Kidney capillary endothelial cell (primary cell): ENCODE results near the gene TJP1.
"Not testable (repeated sequence)": the region's sequence is repeated elsewhere in the genome, so short reads cannot be mapped to it uniquely, and the experiment has no call there.

Experiments used
- DNase-seq: peaks from one replicate; pipeline ENCODE4 v3.0.0-alpha.2; 2018; ENCODE audit warnings: low spot score

The TJP1 gene

DNA sequence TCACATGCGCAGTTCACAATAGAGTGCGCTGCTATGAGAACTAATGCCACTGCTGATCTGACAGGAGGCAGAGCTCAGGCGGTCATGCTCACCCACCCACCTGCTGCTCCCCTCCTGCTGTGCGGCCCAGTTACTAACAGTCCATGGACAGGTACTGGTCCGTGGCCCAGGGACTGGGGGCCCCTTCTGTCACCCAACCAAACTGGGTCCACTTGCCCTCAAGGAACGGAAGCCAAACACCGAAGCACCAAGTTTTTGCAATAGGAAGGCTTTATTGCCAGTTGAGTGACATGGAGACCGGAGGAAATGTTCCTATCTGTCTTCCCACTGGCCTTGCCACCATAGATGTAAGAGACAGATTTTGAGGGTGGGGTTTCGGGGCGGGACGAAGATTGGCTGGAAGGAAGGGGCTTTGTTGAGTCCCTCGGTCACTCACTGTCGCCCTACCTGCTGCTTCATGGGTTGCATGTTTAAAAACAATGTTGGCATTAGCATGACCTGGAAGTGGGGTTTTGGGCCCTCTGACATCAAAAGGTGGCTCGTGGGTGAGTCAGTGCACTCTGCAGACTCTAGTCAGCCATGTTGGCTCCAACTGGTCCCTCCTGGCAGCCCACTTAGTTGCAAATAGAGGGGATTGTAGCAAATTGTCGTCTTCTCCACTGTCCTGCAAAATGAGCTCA lies 141.0 kb downstream of the TJP1 start:
- no peak for DNase-seq

DNA sequence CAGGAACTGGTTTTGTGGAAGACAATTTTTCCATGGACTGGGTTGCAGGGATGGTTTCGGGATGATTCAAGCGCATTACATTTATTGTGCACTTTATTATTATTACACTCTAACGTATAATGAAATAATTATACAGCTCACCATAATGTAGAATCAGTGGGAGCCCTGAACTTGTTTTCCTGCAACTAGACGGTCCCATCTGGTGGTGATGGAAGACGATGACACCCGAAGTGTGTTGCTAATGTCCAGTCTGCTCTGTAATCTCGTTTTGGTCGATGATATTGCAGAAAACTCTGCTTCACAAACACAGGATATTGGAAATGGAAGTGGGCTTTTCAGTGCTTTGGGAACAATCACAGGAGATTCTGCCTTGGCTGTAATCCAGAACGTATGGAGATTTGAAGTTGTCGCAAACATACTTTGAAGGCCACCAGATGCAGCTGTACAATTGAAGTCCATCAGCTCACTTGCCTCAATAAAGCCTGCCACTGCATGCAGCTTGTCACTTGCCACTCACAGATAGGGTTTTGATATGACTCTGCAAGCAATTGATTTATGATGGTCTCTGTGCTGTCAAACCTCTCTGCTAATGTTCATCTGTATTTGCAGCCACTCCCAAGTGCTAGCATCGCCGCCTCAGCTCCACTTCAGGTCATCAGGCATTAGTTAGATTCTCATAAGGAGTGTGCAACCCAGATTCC lies 141.7 kb downstream of the TJP1 start:
- no peak for DNase-seq

DNA sequence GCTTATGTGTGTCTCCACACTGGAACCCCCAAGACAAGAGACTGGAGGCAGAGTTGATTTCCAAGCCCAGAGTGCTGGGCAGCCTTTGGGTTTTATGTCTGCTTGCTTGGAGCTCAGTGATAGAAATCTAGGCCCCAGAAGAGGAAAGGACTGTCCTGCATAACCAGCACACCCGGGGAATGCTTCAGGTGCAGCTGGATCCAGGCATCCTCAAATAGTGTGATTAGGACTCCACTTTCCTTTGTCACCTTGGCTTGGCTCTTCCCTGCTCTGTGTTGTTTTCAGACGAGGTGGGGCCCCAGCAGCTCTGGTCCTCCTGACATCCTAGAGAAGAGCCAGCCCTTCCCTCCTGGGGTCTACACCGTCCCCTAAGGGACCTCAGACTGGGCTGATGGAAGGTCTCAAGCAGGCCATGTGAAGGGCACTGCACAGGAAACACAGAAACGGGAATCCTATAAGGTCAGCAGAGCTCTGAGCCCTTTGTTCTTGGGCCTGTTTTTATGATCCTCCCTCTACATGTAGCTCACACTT lies 143.7 kb downstream of the TJP1 start:
- DNase-seq: no peak

DNA sequence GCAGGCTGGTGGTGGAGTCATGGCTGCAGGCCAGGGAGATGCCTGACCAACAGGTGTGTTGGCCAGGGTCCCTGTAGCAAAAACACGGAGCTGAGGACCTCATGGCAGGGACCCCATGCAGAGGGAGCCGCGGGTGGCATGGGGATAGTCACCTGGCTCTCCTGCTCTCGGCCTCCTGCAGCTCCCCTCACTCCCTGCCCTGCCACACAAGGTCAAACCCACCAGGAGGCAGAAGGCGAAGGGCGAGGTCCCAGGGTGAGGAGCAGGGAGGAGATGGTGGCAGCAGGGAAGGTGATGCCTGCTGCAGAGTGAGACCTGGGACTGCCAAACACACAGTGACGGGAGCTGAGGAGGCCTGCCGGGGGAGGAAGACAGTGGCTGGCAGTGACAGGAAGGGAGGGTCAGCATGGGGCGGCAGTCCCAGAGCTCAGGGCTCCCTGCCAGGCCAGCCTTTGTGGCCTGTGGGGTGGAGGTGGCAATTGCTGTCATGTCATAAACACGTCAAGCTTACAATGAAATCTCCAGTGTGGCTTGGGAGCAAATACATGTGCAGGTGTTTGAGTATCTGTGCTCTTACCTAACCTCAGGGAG lies 144.3 kb downstream of the TJP1 start:
- DNase-seq: no peak

DNA sequence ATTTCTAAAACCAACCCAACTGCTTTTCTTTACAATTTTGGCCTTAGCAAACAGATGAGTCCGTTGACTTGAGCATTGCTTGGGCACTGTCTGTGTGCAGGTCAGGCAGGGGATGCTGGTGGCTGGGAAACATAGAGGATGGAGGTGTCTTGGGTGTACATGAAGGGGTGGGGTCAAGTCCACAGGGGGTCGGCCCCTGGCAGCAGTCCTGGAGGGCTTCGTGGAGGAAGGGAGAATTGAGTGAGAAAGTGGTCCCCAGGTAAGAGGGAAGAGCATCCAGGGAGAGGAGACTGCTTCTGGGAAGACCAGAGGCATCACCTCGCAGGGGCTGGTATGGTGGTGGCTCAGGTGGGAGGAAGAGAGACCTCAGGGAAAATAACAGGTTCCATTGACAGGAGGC lies 144.8 kb downstream of the TJP1 start:
- no peak for DNase-seq

DNA sequence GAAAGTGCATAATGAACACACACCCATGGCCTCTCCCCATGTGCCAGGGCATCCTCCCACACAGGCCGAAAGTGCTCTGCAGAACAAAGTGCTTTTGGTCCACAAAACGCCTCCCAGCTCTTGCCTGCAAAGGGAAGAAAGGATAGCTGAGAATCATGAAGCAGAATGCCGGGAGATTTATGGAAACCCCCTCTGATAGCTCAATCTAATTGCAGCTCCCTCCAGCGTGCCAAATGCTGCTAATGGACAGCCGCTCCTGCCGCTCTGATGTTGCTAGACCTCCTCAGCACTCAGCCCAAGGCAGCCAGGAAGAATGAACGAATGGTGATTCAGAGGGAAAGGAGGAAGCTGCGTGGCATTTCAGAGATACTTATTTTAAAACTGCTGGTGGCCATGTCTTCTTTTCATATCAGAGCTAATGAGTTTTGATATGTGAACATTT lies 145.3 kb downstream of the TJP1 start:
- DNase-seq: no peak

DNA sequence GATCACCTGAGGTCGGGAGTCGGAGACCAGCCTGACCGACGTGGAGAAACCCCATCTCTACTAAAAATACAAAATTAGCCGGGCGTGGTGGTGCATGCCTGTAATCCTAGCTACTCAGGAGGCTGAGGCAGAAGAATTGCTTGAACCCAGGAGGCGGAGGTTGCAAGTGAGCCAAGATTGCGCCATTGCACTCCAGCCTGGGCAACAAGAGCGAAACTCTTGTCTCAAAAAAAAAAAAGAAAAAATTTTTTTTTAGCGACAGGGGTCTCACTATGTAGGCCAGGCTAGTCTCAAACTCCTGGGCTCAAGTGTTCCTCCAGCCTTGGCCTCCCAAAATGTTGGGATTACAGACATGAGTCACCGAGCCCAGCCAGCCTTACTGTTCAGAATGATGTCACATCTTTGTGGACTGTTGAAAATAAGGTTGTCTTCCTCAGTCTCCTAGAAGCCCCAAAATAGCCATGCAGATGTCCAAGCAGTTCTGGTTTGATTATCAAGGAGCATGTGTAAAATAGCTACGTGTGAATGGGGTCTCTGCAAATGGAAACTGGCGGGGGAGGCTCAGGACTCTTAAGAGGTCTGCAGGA lies 145.8 kb downstream of the TJP1 start:
- DNase-seq: not testable (repeated sequence)

DNA sequence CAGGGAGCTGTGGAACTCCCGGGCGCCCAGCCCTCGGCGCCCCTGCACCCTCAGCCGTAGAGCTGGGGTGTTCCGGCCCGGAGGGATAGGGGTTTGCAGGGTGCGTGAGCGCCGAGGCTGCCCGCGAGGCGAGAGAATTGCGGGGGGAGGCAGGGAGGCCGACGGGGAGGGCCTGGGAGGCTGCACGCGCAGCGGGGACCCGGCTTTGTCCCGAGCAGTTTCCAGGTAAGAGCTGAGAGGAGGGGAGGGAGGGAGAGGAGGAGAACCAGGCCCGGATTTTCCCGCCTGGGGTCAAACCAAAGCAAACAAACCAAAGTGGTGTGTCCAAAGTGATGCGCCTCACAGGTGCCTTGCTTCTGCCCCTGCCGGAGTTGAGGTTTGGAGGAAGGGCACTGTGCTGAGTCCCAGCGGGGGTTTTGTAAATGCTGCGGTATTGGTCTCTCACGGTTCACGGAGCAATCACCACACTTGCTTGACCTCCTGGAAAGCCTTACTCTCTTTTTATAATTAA lies 146.4 kb downstream of the TJP1 start:
- no peak for DNase-seq

DNA sequence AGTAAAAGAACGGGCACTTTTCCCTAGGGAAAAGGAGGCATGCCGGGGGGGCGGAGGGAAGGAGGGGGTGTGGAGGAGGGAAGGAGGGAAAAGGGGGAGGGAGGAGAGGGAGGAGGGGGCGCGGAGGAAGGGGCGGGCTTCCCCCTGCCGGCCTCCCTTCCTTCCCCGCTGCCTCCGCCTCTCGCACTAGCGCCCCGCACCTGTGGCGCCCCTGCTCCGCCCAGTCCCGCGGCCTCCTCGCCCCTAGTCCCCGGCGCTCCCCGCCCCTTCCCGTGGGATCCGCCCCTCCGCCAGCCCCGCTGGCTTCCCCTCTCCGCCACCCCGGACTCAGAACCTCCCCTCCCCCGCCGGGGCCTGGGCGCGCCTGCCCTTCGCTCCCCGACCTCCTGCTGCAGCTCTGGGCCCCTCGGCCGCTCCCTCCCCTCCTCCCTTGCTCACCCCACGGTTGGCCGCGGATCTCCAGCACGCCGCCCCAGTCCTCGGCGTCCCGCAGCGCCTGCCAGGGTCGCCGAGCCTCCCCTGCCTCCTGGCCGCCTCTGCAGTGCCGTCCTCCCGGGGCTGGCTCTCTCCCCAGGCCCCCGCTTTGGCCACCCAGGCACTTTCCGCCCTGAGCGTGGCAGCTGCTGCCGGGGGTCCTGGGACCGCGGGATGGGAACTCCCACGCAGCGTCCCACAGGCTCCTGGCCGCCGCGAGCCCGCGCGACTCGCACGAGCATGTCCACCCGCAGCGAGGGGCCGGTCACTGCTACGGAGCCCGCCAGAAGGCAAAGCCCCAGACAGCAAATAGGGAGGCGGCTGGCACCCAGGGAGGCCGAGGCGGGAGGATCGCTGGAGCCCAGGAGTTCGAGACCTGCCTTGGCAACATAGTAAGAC lies 147.4 kb downstream of the TJP1 start:
- DNase-seq: no peak

DNA sequence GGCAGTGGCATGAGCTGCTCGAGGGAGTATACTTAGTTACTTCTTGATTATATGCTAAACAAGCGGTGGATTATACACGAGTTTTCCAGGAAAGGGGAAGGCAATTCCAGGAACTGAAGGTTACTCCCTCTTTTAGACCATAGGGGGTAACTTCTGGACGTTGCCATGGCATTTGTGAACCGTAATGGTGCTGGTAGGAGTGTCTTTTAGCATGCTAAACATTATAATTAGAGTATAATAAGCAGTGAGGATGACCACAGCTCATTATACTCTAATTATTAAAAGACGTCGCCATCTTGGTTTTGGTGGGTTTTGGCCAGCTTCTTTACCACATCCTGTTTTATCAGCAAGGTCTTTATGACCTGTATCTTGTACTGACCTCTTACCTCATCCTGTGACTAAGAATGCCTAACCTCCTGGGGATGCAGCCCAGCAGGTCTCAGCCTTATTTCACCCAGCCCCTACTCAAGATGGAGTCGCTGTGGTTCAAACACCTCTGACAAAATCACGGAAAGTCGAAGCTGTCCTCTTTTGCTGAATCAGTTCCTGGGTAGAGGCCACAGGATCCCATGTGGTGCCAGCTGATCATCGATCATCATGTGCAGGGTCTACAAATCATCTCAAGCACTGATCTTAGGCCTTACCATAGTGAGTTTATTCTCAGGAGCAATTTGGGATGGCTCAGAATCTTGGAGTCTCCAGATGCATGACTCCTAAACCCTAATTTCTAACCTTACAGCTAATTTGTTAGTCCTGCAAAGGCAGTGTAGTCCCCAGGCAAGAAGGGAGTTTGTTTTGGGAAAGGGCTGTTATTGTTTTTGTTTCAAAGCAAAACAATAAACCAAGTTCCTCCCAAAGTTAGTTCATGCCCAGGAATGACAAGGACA lies 149.1 kb downstream of the TJP1 start:
- no peak for DNase-seq

DNA sequence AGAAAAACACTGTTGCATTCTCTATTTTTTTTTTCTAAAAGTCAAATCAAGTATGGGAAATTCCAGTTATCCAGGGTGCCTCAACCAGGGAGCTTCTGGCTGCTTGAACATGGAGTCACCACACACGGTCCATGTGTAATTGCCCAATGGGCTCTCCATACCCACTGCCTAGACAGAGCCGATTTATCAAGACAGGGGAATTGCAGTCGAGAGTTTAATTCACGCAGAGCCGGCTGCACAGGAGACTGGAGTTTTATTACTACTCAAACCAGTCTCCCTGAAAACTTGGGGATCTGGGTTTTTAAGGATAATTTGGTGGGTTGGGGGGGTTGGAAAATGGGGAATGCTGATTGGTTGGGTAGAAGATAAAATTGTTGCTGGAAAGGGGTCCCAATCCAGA lies 149.8 kb downstream of the TJP1 start:
- no peak for DNase-seq

DNA sequence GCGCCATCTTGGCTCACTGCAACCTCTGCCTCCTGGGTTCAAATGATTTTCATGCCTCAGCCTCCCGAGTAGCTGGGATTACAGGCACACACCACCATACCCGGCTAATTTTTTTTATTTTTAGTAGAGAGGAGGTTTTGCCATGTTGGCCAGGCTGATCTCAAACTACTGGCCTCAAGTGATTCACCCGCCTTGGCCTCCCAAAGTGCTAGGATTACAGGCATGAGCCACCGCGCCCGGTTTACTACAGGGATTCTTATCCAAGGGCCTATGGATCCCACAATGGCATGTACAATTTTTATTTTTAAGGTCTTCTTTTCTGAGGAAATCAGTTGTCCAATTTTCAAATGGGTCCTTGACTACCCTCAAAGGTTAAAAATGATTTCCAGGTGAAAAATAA lies 150.2 kb downstream of the TJP1 start:
- not testable (repeated sequence) for DNase-seq

DNA sequence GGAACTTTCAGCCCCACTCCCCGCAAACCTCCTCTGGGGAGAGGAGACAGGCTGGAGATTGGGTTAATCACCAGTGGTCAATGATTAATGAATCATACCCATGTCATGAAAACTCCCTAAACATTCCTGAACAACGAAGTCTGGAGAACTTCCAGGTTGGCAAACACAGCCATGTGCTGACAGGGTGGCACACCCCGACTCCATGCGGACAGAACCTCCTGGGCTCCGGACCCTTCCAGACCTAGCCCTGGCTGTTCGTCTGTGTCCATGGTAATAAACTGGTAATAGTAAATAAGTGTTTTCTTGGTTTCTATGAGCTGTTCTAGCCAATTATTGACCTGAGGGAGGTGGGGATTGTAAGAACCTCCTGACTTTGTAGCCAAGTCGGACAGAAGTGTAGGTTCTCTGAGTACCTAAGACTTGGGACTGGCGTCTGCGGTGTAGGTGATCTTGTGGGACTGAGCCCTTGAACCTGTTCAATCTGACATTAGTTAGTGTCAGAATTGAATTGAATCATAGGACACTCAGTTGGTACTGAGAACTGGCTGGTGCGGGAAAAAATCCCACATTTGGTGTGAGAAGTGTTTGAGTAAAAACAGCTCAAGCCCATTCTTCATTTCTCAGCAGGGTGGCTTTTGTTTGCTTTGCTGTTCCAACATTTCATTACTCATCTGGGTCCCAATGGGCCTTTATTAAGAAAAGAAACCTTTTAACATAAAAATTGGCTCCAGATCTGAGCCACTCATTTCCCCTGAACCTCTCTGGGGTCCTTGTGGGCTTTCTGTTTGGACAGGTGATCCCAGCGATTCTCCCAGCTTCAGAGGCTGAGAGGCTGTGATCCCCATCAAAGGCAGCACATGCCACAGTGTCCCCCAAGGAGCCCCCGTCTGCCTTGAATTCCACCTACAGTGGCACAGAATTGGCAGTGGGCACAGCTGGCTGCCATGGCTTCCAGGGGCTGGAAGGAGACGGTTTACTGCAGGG lies 151.0 kb downstream of the TJP1 start:
- peak; percentile 53 for DNase-seq

DNA sequence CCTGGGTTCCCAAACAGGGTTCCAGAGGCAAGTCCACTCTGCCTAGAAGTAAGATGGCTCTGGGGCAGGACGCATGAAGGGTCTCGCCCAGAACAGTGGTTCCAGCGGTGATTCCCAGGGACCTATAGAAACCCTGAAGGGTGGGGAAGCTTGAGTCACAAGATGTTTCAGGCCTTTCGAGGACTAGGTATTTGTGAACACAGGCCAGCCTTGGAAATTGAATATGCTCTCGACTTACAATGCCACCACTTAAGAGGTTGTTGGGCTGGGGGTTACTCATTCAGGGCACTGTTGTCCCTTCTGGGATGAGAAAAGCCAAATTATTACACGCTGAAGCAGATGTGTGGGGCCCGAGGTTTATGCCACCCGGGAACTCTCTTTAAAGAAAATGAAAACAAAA lies 152.0 kb downstream of the TJP1 start:
- DNase-seq: no peak

DNA sequence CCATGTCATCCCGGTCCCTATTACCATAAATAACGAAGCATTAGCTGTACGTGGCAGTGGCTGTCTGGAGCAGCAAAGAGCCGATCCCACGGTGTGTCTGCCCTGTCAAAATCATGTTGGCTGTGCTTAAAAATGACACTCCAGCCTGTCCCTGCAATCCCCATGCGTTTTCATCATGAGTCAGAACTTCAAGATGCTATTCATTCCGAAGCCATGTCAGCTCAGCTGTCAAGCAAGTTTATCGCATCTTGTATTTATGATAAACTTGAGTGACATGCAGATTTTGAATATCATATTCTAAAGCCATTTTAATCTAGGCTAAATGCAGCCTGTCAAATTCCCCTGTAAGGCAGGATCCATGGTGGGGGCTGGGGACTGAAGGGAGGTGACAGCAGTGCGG lies 152.4 kb downstream of the TJP1 start:
- DNase-seq: no peak

DNA sequence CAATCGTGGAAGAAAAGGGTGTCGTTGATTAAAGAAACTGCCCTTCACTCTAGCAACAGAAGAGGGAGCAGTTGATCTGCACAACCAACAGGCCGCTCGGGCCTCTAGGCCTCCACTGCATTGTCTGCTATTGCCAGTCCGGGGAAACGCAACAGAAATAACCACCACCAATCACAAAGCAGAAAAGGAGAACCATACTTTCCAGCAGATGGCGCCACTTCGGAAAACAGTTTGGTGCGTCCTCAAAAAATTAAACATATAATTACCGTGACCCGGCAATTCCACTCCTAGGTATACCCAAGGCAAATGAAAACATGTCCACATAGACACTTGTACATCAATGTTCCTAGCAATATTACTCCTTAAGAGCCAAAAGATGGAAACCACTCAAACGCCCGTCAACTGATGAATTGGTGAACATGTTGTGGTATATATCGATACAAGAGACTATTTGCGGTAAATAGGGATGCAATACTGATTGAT lies 154.1 kb downstream of the TJP1 start:
- peak; percentile 95 for DNase-seq

DNA sequence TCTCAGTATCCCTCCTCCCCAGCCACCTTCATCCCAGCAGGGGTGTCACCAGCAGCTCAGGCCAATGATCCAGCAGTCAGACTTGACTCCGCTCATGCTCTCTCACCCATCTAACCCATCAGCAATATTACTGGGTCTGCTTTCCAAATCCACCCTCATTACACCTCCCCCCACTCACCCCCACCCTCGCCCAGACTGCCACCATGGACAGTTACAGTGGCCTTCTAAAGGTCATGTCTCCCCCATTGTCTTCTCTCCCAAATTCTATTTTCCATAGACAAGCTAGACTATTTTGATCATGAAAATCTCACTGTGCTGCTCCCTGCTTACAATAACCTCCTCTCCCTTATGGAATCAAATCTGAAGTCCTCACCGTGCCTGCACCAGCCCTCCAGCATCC lies 156.0 kb downstream of the TJP1 start:
- DNase-seq: no peak

DNA sequence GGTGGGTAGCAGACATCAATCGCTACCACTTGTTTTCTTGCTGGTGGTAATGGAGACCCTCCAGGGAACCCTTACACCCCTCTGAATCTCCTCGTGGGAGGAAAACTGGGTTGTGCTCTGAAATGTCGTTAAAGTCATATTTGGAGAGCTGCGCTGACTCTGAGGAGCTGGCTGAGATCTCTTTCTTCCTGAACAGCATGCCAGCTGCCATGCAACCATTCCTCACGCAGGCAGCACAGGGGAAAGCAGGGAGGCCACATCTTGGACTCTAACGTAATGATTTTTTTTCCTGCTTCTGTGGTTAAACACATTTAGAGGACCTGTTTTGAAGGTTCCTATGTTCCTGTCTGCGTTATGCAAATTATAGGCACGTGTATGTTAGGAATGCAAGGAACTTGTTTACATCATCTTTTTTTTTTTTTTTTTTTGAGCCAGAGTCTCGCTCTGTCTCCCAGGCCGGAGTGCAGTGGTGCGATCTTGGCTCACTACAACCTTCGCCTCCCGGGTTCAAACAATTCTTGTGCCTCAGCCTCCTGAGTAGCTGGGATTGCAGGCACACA lies 156.7 kb downstream of the TJP1 start:
- no peak for DNase-seq

DNA sequence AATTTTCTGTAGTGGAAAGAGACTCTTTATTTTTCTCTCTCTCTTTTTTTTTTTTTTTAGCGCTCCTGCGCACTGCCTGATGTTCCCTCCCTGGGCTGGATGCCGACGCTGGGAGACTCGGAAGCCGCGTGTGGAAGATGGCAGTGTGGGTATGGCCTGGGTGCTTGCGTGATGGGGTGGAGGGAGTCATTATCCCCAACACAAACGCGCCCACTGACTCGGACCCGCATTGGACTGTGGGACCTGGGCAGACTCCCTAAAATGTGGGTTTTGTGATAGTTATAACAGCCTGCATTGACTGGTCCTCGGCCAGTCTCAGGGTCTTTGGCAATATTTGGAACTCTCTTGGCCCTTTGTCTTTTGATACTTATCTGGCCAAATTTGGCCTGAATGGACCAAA lies 157.9 kb downstream of the TJP1 start:
- no peak for DNase-seq
